Suprapubic skin (tissue), 4 donors: ENCODE measurements around the gene SLC10A1. TPM values are rescaled to one million over a fixed set of nuclear protein-coding genes. Genes with fewer than 3 reads are reported as not detected.

Experiments
- DNase-seq, 2 donors: peaks; one replicate each; pipeline ENCODE4 v3.0.0-alpha.2; 2019; ENCODE audit warnings: low spot score in 2 of 2
- H3K27ac ChIP-seq: fragments of 200-600 bp; sonication (generic); one replicate; pipeline ENCODE4 v1.5.1; 2019
- H3K27me3 ChIP-seq: fragments of 200-600 bp; sonication (generic); one replicate; pipeline ENCODE4 v1.5.1; 2019
- H3K36me3 ChIP-seq: fragments of 200-600 bp; sonication (generic); one replicate; pipeline ENCODE4 v1.5.1; 2019
- H3K4me1 ChIP-seq: fragments of 200-600 bp; sonication (generic); one replicate; pipeline ENCODE4 v1.5.1; 2019
- H3K4me3 ChIP-seq: fragments of 200-600 bp; sonication (generic); one replicate; pipeline ENCODE4 v1.5.1; 2019; ENCODE audit warnings: mild to moderate bottlenecking
- H3K9me3 ChIP-seq: fragments of 200-600 bp; sonication (generic); one replicate; pipeline ENCODE4 v1.5.1; 2019
- EP300 ChIP-seq: sonication (generic); formaldehyde crosslinking; IDR thresholded peaks from one replicate; pipeline ENCODE4 v1.6.1; 2017; ENCODE audit warnings: antibody characterized with exemption
- POLR2A ChIP-seq, 2 donors: fragments of 450-650 bp; IDR thresholded peaks; one replicate each; pipeline ENCODE4 v1.6.1; 2017; ENCODE audit warnings: antibody characterized with exemption in 2 of 2, mild to moderate bottlenecking in 2 of 2, moderate library complexity in 2 of 2
- POLR2AphosphoS5 ChIP-seq, 3 donors: sonication (generic); formaldehyde crosslinking; IDR thresholded peaks; one replicate each; pipeline ENCODE4 v1.6.1; 2017; ENCODE audit warnings: antibody characterized with exemption in 3 of 3
- WGBS: methylation state at CpG from one replicate; pipeline ENCODE4 v1.1.5; 2018; 5-methylcytosine and 5-hydroxymethylcytosine counted together
- total RNA-seq, 4 donors: library from RNA; depleted of rRNA; stranded (reverse); fragments of >200 nt; gene quantifications; one replicate each; pipeline ENCODE4 v1.1.0, GENCODE V29; 2016
- TF ChIP-seq, protein P1 (sequence below), 2 donors: fragments of 200-600 bp in 1 of 2; fragments of 450-650 bp in 1 of 2; sonication (generic) in 1 of 2; IDR thresholded peaks; one replicate each; pipeline ENCODE4 v1.5.1; 2016 to 2019; ENCODE audit warnings: antibody characterized with exemption in 2 of 2, mild to moderate bottlenecking in 1 of 2, moderate library complexity in 1 of 2

The SLC10A1 gene
- total RNA-seq, 4 donors from 2014 or later: not detected

DNA sequence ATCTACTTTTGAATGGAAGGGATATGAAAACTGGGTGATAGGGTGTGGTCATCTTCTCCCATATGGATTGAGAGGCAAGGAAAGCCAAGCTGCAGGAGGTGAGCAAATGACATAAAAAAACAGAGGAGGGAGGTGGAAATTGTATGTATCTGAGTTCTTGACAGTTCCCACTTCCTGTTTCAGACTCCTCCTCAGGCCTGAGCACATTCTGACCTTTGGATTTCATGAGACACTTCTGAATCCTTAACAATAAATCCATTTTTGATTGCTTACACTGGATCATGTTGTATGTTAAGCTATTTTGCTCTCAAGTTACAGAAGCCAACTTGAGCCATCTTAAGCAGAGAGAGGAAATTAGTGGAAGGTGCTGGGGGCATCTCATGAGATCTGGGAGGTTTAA, 41.7 kb downstream of the SLC10A1 start:
- no peak for DNase-seq
- TF ChIP-seq POLR2AphosphoS5 (IDR thresholded peaks at IDR 0.05): no peak
- TF ChIP-seq EP300: no peak
- TF ChIP-seq POLR2A (IDR thresholded peaks at IDR 0.05): no peak
- TF ChIP-seq, protein P1, sequence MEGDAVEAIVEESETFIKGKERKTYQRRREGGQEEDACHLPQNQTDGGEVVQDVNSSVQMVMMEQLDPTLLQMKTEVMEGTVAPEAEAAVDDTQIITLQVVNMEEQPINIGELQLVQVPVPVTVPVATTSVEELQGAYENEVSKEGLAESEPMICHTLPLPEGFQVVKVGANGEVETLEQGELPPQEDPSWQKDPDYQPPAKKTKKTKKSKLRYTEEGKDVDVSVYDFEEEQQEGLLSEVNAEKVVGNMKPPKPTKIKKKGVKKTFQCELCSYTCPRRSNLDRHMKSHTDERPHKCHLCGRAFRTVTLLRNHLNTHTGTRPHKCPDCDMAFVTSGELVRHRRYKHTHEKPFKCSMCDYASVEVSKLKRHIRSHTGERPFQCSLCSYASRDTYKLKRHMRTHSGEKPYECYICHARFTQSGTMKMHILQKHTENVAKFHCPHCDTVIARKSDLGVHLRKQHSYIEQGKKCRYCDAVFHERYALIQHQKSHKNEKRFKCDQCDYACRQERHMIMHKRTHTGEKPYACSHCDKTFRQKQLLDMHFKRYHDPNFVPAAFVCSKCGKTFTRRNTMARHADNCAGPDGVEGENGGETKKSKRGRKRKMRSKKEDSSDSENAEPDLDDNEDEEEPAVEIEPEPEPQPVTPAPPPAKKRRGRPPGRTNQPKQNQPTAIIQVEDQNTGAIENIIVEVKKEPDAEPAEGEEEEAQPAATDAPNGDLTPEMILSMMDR (IDR thresholded peaks at IDR 0.05): no peak
- Histone ChIP-seq H3K27ac (peak overlapping the region; percentile 76), H3K4me1 (peaks cover 8% of the 10 kb centered on the region), H3K36me3 (no peaks in the 10 kb centered on the region), H3K27me3 (no peaks in the 10 kb centered on the region), H3K4me3 (no peak overlapping the region), H3K9me3 (no peaks in the 10 kb centered on the region)

- no peaks in the 10 kb centered on the region for H3K27me3 ChIP-seq
- no peak overlapping the region for H3K4me3 ChIP-seq
- peaks cover 8% of the 10 kb centered on the region for H3K4me1 ChIP-seq
- TF ChIP-seq, protein P1 (IDR thresholded peaks at IDR 0.05): no peak
- TF ChIP-seq POLR2A (IDR thresholded peaks at IDR 0.05) (no peak), POLR2AphosphoS5 (IDR thresholded peaks at IDR 0.05) (no peak), EP300 (no peak)
- 90% methylated on average over 2 of the region's 2 CpGs for WGBS
- H3K27ac ChIP-seq: no peak overlapping the region
- no peak for DNase-seq
- no peaks in the 10 kb centered on the region for H3K9me3 ChIP-seq
- H3K36me3 ChIP-seq: no peaks in the 10 kb centered on the region
Observed at GRCh38 chr14:69754487-69754886, 42.6 kb downstream of the SLC10A1 start.

DNA sequence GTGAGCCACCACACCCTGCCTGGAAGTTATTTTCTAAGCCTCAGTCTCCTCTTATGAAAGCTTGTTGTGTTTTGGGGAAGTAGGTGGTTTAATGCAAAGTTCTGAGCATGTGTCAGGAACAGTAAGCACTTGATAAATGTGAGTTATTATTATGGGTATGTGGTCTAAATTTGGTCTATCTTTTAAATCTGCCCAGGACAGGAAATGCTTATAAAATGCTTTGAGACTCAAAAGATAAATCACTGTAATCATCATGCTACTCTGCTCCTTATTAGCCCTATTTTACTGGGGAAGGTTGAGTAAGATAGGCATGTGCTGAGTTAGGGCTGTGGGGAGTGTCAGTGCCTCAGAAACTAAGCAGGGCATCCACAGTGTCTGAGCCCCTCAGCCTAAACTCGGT, 43.2 kb downstream of the SLC10A1 start:
- H3K4me1 ChIP-seq: peaks cover 8% of the 10 kb centered on the region
- H3K36me3 ChIP-seq: no peaks in the 10 kb centered on the region
- H3K27ac ChIP-seq: no peak overlapping the region
- WGBS: 100% methylated on average over 1 of the region's 1 CpG
- DNase-seq: no peak
- no peaks in the 10 kb centered on the region for H3K9me3 ChIP-seq
- H3K4me3 ChIP-seq: no peak overlapping the region
- TF ChIP-seq POLR2A (IDR thresholded peaks at IDR 0.05): no peak
- TF ChIP-seq, protein P1 (IDR thresholded peaks at IDR 0.05): no peak
- no peak for TF ChIP-seq EP300
- TF ChIP-seq POLR2AphosphoS5 (IDR thresholded peaks at IDR 0.05): no peak
- H3K27me3 ChIP-seq: no peaks in the 10 kb centered on the region

DNA sequence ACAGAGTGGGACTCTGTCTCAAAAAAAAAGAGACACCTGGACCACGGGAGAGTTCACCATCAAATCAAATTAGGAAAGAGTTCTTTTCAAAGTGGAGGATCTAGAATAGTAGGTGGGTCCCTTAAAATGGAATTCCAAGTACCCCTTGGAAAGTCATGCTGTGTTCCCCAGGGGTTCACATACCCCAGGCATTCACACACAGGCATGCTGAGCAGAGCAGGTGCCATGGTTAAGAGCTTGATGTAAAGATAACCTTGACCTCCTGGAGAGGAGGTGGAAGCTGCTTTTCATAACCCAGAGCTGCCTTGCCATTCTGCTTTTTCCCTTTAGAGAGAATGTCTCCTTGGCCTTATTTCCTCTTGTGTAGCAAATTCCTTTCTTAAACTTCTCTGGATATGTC, 44.3 kb downstream of the SLC10A1 start:
- H3K4me1 ChIP-seq: peaks cover 8% of the 10 kb centered on the region
- H3K36me3 ChIP-seq: no peaks in the 10 kb centered on the region
- no peak overlapping the region for H3K27ac ChIP-seq
- H3K9me3 ChIP-seq: no peaks in the 10 kb centered on the region
- whole genome bisulfite sequencing: 74% methylated on average over 1 of the region's 1 CpG
- no peak for TF ChIP-seq POLR2AphosphoS5 (IDR thresholded peaks at IDR 0.05)
- TF ChIP-seq, protein P1 (IDR thresholded peaks at IDR 0.05): no peak
- TF ChIP-seq EP300: no peak
- TF ChIP-seq POLR2A (IDR thresholded peaks at IDR 0.05): no peak
- no peaks in the 10 kb centered on the region for H3K27me3 ChIP-seq
- no peak for DNase-seq
- H3K4me3 ChIP-seq: no peak overlapping the region

DNA sequence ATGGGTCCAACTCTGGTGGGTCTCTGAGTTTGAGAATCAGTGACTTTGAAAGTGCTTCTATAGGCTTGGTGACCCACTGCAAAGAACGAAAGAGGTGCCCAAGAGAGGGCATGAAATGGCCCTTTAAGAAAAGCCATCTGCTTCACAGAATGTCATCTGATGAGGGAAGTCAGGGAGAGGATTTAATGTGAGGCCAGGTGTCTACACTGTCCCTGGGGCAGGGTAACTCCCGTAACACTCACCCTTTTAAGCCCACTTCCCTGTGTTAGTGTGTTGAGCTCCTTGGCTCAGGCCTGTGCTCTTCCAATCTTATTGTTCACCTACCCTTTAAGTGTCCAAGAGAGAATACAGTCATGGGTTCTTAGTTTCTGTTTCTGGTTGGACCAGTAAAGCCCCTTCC, 46.5 kb downstream of the SLC10A1 start:
- no peak for TF ChIP-seq POLR2AphosphoS5 (IDR thresholded peaks at IDR 0.05)
- Histone ChIP-seq H3K9me3 (no peaks in the 10 kb centered on the region), H3K4me1 (peaks cover under 1% of the 10 kb centered on the region), H3K27me3 (no peaks in the 10 kb centered on the region), H3K27ac (no peak overlapping the region), H3K4me3 (no peak overlapping the region), H3K36me3 (no peaks in the 10 kb centered on the region)
- 97% methylated on average over 2 of the region's 2 CpGs for WGBS
- DNase-seq: no peak

DNA sequence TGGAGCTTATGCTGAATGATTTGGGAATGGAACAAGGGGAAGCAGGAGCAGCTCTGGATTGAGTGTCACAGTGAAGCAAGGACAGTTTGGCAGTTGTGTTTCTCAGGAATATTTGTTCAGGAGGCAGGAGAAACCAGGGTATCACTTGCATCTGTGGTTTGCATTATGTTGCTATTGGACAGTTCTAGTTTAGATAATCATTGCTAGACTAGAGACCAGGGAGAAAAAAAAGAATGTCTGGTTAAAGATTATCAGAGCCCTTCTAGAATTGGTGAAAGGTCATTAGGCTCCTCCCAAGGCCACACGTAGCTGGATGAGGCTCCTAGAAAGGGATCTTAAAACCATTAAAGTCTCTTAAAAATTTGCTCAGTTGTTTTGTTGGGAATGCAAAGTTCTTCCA, 47.1 kb downstream of the SLC10A1 start:
- 79% methylated on average over 1 of the region's 1 CpG for WGBS
- no peaks in the 10 kb centered on the region for H3K27me3 ChIP-seq
- no peak for TF ChIP-seq POLR2A (IDR thresholded peaks at IDR 0.05)
- no peak for TF ChIP-seq EP300
- TF ChIP-seq POLR2AphosphoS5 (IDR thresholded peaks at IDR 0.05): no peak
- TF ChIP-seq, protein P1 (IDR thresholded peaks at IDR 0.05): no peak
- no peak overlapping the region for H3K27ac ChIP-seq
- H3K36me3 ChIP-seq: no peaks in the 10 kb centered on the region
- DNase-seq: no peak
- no peak overlapping the region for H3K4me3 ChIP-seq
- H3K9me3 ChIP-seq: no peaks in the 10 kb centered on the region
- no peaks in the 10 kb centered on the region for H3K4me1 ChIP-seq
